PC-9 (cell line): ENCODE results near the gene ABCG4.
"Not testable (repeated sequence)": the region's sequence is repeated elsewhere in the genome, so short reads cannot be mapped to it uniquely, and the experiment has no call there.

Experiments
- CTCF ChIP-seq: fragments of 200-600 bp; sonication (generic); conservative IDR thresholded peaks from 2 replicates; pipeline ENCODE4 v1.6.1; 2017; ENCODE audit warnings: mixed run types, antibody characterized with exemption, mild to moderate bottlenecking, moderate library complexity
- EZH2 ChIP-seq: fragments of 200-600 bp; sonication (generic); IDR thresholded peaks from 2 replicates; pipeline ENCODE4 v1.8.0; 2017; ENCODE audit warnings: antibody characterized with exemption, low read depth

DNA sequence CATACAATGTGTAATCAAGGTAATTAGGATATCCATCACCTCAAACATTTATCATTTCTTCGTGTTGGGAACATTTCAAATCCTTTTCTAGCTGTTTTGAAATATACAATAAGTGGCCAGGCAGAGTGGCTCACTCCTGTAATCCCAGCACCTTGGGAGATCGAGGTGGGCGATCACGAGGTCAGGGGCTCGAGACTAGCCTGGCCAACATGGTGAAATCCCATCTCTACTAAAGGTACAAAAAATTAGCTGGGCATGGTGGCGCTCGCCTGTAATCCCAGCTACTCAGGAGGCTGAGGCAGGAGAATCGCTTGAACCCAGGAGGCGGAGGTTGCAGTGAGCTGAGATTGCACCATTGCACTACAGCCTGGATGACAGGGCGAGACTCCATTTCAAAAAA, 9.6 kb upstream of the ABCG4 start:
- not testable (repeated sequence) for TF ChIP-seq CTCF, EZH2
